HG02571 (cell line): Measurements from ENCODE around the gene NPM1.
"Not testable (repeated sequence)": the region's sequence is repeated elsewhere in the genome, so short reads cannot be mapped to it uniquely, and the experiment has no call there.

ENCODE experiments used
- ATAC-seq: cut with Tn5 transposase; IDR thresholded peaks from one replicate; pipeline ENCODE4 v1.9.1; 2021; ENCODE audit warnings: mild to moderate bottlenecking, moderate library complexity; ENCODE audit not compliant: unreplicated experiment

NPM1 gene

GRCh38 chr5:171384999-171385398 lies 2.6 kb upstream of the NPM1 start:
- ATAC-seq = not testable (repeated sequence)

- no peak for ATAC-seq
These were observed 1.5 kb upstream of the NPM1 start for GRCh38 chr5:171386006-171386671.

GRCh38 chr5:171386861-171387344 lies 746 bp upstream of the NPM1 start:
- no peak for ATAC-seq

GRCh38 chr5:171387970-171388815 lies 544 bp downstream of the NPM1 start:
- ATAC-seq = peak; percentile 33

GRCh38 chr5:171388816-171389168 lies 1.1 kb downstream of the NPM1 start:
- ATAC-seq = no peak

GRCh38 chr5:171390883-171391677 lies 3.4 kb downstream of the NPM1 start:
- no peak for ATAC-seq

GRCh38 chr5:171391996-171392577 lies 4.4 kb downstream of the NPM1 start:
- no peak for ATAC-seq

- no peak for ATAC-seq
These were observed 5.0 kb downstream of the NPM1 start for GRCh38 chr5:171392585-171393159.

- ATAC-seq = no peak
These were observed 7.4 kb downstream of the NPM1 start for GRCh38 chr5:171395042-171395441.

- ATAC-seq = not testable (repeated sequence)
These were observed 8.9 kb downstream of the NPM1 start for GRCh38 chr5:171396583-171396982.

- ATAC-seq = no peak
These were observed 9.5 kb downstream of the NPM1 start for GRCh38 chr5:171397190-171397589.

- no peak for ATAC-seq
These were observed 9.9 kb downstream of the NPM1 start for GRCh38 chr5:171397599-171397998.

GRCh38 chr5:171398660-171399059 lies 11.0 kb downstream of the NPM1 start:
- not testable (repeated sequence) for ATAC-seq

GRCh38 chr5:171400169-171400568 lies 12.5 kb downstream of the NPM1 start:
- ATAC-seq = no peak

- ATAC-seq = no peak
These were observed 13.7 kb downstream of the NPM1 start for GRCh38 chr5:171401167-171401947.

GRCh38 chr5:171402751-171403150 lies 15.1 kb downstream of the NPM1 start:
- ATAC-seq = not testable (repeated sequence)

GRCh38 chr5:171405615-171406014 lies 18.0 kb downstream of the NPM1 start:
- no peak for ATAC-seq

GRCh38 chr5:171407234-171407633 lies 19.6 kb downstream of the NPM1 start:
- no peak for ATAC-seq

- no peak for ATAC-seq
These were observed 21.8 kb downstream of the NPM1 start for GRCh38 chr5:171409164-171410136.
